ENCODE measurements around the gene BTNL2.
"Not testable (repeated sequence)": the region's sequence is repeated elsewhere in the genome, so short reads cannot be mapped to it uniquely, and the experiment has no call there.

Gene BTNL2

DNA sequence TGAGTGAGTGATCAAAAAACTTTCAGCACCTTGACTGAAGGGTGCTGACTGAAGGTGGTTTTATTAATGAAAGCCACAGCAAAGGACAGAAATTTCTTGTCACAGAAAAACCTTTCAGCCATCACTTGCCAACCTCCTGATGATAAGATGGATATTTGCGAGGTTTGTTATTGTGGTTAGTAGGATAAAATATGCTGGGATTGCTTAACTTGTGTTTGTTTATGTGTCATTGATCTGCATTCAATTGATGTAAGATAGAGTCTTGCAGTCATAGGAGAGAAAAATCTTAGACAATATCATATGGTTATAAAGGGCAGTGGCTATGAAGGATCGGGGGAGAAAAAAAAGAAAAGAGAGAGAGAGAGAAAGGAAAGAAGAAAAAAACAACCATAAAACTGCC lies 36.5 kb downstream of the BTNL2 start:
- DNase-seq (ENCODE audit: low read depth, low spot score) = no peak

DNA sequence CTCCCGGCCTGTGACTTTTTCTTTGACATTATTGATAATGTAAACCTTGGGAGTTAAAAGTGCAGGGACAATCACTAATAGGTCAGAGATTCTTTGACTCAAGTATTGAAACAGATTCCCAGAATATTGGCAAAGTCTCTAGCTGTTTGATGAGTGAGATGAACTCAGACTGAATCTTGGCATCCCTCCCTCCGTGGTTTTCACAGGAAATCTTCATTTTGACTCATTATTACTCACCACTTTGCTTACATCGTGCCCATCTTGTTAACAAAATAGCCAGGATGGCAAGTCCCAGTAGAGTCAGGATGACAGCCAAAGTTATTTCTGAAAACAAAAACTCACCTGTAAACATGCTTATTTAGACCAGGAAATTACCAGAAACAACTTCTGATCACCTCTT lies 37.3 kb downstream of the BTNL2 start:
- DNase-seq (ENCODE audit: low read depth, low spot score) = no peak

DNA sequence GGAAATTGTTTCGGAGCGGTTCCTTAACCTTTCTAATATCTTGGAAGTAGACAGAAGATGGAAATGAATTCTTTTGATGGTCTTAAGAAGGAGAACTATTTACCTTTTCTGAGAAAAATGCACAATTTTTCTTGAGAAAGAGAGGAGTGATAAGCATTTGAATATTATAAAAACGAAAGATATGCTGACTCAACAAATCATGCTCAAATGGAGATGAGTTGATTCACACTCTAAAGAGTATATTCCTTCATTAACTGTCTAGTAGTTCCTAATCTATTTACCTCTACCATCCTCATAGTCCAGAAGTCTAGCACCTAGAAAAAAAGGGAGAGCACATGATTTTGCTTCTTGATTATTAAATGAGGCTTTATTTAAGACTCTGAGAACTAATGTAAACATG lies 39.3 kb downstream of the BTNL2 start:
- no peak for DNase-seq (ENCODE audit: low read depth, low spot score)

DNA sequence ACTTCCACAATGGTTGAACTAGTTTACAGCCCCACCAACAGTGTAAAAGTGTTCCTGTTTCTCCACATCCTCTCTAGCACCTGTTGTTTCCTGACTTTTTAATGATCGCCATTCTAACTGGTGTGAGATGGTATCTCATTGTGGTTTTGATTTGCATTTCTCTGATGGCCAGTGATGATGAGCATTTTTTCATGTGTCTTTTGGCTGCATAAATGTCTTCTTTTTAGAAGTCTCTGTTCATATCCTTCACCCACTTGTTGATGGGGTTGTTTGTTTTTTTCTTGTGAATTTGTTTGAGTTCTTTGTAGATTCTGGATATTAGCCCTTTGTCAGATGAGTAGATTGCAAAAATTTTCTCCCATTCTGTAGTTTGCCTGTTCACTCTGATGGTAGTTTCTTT lies 47.8 kb downstream of the BTNL2 start:
- not testable (repeated sequence) for DNase-seq (ENCODE audit: low read depth, low spot score)

- not testable (repeated sequence) for DNase-seq (ENCODE audit: low read depth, low spot score)
These were observed 48.4 kb downstream of the BTNL2 start for GRCh38 chr6:32358548-32358947.

DNA sequence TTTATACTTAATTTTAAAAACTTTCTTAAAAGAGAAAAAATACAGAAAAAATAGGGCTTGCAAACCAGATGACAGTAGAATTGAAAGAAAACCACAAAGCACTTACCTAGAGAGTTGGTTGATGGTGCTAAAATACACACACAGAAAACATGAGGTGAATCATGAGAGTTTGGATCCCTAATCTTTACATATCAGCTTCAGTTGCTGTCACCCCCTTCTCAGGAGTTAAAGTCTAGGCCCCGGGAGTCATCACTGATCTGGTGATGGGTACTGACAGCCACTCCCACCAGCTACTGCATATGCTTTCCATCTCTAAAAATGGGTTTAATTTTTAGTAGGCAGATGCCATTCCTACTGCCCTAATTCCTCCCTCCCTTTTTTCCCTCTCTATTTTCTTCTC lies 52.0 kb downstream of the BTNL2 start:
- DNase-seq (ENCODE audit: low read depth, low spot score) = no peak

DNA sequence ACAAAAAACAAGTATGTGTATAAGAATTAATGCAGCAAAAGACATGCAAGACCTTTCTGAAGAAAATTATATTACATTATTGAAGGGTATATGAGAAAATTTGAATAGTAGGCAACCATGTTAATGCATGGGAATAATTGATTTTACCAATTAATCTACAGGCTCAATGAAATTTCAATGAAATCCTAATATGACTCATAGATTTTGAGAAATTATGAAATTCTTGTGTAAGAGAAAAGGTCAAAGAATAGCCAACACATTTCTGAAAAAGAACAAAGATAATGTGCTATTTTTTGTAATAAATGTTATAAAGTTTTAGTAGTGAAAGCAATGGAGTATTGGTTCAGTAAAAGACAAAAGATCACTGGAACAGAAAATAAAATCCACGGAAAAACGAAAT lies 53.6 kb downstream of the BTNL2 start:
- no peak for DNase-seq (ENCODE audit: low read depth, low spot score)

Measured in activated CD4-positive, CD25-positive, alpha-beta regulatory T cell treated with anti-CD3 and anti-CD28 coated beads, Interleukin-2, amount 50 U/mL, for 16 hours (primary cell).